ENCODE data around the gene MED15.

DNA sequence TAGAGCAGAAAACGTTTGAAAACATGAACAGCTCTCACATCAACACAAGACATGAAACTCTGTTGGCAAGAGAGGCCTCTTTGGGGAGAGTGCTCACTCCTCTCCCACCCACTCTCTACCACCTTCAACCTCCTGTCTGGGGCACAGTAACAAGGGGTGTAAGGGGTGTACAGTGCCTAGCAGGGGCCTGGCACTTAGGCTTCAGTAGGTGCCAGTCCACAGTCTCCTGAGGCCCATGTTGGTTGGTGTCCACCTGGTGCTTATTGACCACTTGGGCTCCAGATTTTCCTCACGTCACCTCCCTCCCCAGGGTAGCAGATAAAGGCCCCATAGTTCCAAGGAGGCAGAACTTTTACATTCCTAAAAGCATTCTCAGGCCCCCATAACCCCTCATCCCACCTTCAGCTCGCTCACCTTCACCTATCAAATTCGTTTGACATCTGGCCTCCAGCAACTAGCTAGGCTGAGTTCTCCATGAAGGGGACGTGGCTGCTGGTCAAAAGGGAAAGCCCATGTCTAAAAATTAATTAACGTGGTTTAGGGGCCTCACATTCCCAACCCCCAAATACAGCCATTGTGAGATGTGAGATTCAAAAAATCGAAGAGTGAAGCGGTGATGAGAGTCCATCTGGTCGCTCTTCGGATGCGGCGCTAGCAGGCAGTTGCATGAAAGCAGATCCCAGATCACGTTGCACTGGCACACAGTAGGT is 712 bp upstream of the MED15 start:
- TF ChIP-seq, protein P1, sequence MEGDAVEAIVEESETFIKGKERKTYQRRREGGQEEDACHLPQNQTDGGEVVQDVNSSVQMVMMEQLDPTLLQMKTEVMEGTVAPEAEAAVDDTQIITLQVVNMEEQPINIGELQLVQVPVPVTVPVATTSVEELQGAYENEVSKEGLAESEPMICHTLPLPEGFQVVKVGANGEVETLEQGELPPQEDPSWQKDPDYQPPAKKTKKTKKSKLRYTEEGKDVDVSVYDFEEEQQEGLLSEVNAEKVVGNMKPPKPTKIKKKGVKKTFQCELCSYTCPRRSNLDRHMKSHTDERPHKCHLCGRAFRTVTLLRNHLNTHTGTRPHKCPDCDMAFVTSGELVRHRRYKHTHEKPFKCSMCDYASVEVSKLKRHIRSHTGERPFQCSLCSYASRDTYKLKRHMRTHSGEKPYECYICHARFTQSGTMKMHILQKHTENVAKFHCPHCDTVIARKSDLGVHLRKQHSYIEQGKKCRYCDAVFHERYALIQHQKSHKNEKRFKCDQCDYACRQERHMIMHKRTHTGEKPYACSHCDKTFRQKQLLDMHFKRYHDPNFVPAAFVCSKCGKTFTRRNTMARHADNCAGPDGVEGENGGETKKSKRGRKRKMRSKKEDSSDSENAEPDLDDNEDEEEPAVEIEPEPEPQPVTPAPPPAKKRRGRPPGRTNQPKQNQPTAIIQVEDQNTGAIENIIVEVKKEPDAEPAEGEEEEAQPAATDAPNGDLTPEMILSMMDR (IDR thresholded peaks at IDR 0.05), result no peak
- TF ChIP-seq POLR2A (IDR thresholded peaks at IDR 0.05) (no peak), POLR2AphosphoS5 (IDR thresholded peaks at IDR 0.05) (no peak), EP300 (IDR thresholded peaks at IDR 0.05) (no peak)
